Muscle layer of colon (tissue), 2 donors: ENCODE results near the gene CREBBP.

Source experiments
- H3K27ac ChIP-seq: one replicate; pipeline ENCODE4 v1.7.0; 2013; ENCODE audit warnings: low read depth, mild to moderate bottlenecking, low read length, moderate library complexity
- H3K27me3 ChIP-seq, 2 donors: one replicate each; pipeline ENCODE4 v1.7.0; 2013; ENCODE audit warnings: low read length in 2 of 2, mild to moderate bottlenecking in 2 of 2; ENCODE audit not compliant: insufficient read depth in 2 of 2, control insufficient read depth in 1 of 2
- H3K36me3 ChIP-seq: one replicate; pipeline ENCODE4 v1.7.0; 2013; ENCODE audit warnings: mild to moderate bottlenecking, low read length; ENCODE audit not compliant: insufficient read depth
- H3K4me1 ChIP-seq: one replicate; pipeline ENCODE4 v1.7.0; 2013; ENCODE audit warnings: mild to moderate bottlenecking, low read length; ENCODE audit not compliant: insufficient read depth
- H3K4me3 ChIP-seq, 2 donors: one replicate each; pipeline ENCODE4 v1.7.0; 2013; ENCODE audit warnings: low read length in 2 of 2, low read depth in 1 of 2, mild to moderate bottlenecking in 1 of 2, moderate library complexity in 1 of 2
- H3K9ac ChIP-seq: one replicate; pipeline ENCODE4 v1.7.0; 2013; ENCODE audit warnings: low read length
- H3K9me3 ChIP-seq: one replicate; pipeline ENCODE4 v1.7.0; 2013; ENCODE audit warnings: mild to moderate bottlenecking, low read length
- donor health status: abdominal sarcoma.
- donor health status: Adenocarcinoma of cecum.

CREBBP gene

DNA sequence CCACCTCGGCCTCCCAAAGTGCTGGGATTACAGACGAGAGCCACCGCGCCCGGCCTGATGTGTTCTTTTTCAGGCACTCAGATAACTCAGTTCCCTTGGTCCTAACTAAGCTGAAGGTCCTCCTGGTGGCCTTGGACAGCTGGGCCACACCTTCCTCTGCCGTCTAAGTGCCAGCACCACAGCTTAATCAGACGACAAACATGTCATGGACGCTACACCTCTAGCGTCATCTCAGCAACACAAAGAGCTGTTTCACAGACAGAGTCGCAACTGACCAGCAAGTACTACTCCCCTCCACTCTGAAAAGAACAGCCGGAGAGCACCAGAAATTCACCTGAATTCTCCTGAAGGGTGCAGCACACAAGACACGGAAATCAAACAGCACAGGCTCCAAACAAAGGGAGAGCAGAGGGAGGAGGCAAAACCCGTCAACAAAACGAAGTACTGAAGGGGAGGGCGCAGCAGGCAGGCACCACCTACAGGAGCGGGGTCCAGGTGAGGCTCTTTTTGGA is 167.6 kb downstream of the CREBBP start:
- H3K9me3 ChIP-seq: no peaks in the 10 kb centered on the region
- H3K4me1 ChIP-seq: peaks cover 7% of the 10 kb centered on the region
- H3K36me3 ChIP-seq: no peaks in the 10 kb centered on the region
- H3K27me3 ChIP-seq: no peaks in the 10 kb centered on the region
- no peak overlapping the region for H3K9ac ChIP-seq
- no peak overlapping the region for H3K27ac ChIP-seq
- H3K4me3 ChIP-seq: no peak overlapping the region

DNA sequence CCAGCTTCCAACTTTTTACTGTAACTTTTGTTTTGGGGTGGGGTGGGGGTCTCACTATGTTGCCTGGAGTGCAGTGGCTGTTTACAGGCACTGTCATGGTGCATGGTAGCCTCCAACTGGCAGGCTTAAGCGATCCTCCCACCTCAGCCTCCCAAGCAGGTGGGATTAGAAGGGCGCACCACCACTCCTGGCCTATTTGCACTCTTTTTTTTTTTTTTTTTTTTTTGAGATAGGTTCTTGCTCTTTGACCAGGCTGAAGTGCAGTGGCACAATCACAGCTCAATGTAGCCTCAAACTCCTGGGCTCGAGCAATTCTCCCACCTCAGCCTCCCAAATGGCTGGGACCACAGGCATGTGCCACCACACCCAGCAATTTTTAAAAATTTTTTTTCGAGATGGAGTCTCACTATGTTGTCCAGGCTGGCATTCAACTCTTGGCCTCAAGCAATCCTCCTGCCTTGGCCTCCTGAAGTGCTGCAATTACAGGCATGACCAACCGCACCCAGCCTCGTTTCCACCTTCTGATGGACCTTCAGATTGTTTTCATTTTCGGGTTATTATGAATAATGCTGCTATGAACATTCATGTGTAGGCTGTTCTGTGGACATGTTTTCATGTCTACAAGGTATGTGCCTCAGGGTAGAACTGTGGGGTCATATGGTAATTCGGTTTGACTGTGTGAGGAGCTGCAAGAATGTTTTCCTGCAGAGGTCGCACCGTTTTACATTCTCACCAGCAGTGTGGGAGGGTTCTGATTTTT is 174.1 kb downstream of the CREBBP start:
- Histone ChIP-seq H3K27me3 (no peaks in the 10 kb centered on the region), H3K9ac (no peak overlapping the region), H3K27ac (no peak overlapping the region), H3K9me3 (no peaks in the 10 kb centered on the region), H3K4me1 (no peaks in the 10 kb centered on the region), H3K36me3 (no peaks in the 10 kb centered on the region), H3K4me3 (no peak overlapping the region)

DNA sequence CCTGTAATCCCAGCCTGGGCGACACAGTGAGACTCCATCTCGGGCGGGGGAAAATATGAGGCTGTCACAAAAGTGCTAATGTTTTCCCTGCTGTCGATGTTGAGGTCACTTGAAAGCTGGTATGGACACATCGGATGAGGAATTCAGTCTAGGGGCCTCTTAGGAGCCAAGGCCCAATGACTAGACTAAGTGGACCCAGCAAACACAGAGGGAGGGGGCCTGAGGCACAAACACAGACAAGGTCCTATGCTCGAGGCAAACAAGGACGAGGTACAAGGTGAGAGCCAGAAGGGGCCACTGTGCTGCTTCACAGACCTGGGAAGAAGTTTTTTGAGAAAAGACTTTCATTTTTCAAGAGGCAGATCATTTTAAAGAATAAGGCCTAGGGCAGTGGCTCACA is 178.4 kb downstream of the CREBBP start:
- H3K9ac ChIP-seq: no peak overlapping the region
- H3K9me3 ChIP-seq: no peaks in the 10 kb centered on the region
- H3K27ac ChIP-seq: no peak overlapping the region
- no peaks in the 10 kb centered on the region for H3K4me1 ChIP-seq
- no peak overlapping the region for H3K4me3 ChIP-seq
- no peaks in the 10 kb centered on the region for H3K36me3 ChIP-seq
- no peaks in the 10 kb centered on the region for H3K27me3 ChIP-seq

DNA sequence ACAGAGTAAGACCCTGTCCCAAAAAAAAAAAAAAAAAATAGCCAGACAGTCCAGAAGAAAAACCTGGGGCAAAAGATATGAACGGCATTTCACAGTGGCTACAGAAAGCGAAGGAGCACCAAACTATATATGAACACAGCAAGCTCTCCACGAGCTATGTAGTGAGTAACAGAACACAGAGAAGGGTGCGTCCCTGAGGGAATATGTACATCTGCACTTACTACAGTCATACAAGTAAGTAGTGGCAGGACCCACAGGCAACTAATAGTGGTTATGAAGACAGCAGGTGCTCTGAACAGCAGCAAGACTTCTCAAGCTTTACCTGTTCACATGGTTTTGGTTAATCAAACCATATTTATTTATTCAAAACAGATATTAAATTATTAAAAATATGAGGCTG is 179.0 kb downstream of the CREBBP start:
- H3K4me3 ChIP-seq: no peak overlapping the region
- no peaks in the 10 kb centered on the region for H3K27me3 ChIP-seq
- H3K27ac ChIP-seq: no peak overlapping the region
- H3K9ac ChIP-seq: no peak overlapping the region
- no peaks in the 10 kb centered on the region for H3K9me3 ChIP-seq
- H3K36me3 ChIP-seq: no peaks in the 10 kb centered on the region
- H3K4me1 ChIP-seq: no peaks in the 10 kb centered on the region

DNA sequence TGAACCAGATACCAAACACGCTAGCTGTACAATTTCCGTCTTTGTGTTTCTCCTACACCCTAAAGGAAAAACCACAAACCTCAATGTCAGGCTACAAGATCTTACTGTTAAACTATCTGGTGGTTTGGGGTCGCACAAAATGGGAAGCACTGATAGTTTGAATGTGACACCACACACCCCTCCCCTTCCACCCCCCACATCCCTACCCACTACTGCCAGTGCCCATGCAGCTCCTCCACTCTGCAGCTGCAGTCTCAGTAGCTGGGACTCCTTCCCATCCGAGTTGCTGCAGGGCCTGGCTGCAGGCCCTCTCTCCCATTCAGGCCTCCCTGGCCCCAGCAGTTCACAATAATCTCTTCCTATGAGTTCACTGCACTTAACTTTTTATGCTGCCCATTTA is 181.6 kb downstream of the CREBBP start:
- H3K9me3 ChIP-seq: no peaks in the 10 kb centered on the region
- H3K4me1 ChIP-seq: no peaks in the 10 kb centered on the region
- no peaks in the 10 kb centered on the region for H3K27me3 ChIP-seq
- H3K36me3 ChIP-seq: no peaks in the 10 kb centered on the region
- H3K9ac ChIP-seq: no peak overlapping the region
- H3K27ac ChIP-seq: no peak overlapping the region
- no peak overlapping the region for H3K4me3 ChIP-seq

DNA sequence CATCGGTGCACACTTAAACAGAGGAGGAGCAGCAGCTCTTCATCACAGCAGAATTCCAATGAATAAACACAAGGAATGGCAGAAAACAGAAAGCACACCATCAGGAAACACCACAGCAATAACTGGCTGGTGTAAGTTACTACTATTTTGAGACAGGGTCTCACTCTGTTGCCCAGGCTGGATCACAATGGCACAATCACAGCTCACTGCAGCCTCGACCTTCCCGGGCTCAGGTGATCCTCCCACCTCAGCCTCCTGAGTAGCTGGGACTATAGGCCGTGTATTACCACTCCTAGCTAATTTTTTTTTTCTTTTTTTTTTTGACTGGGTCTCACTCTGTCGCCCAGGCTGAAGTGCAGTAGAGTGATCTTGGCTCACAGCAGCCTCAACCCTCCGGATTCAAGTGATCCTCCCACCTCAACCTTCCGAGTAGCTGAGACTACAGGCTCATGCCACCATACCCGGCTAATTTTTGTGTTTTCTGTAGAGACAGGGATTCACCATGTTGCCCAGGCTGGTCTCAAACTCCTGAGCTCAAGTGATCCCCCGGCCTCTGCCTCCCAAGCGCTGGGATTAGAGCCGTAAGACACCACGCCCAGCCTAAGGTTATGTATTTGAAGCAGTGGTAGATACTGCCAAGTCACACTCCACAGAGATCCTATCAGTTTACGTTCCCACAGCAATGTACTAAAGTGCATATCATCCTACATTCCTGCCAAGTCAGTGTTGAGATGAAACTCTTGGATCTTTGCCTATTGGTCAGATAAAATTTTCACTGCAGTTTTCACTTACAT is 183.9 kb downstream of the CREBBP start:
- Histone ChIP-seq H3K27ac (no peak overlapping the region), H3K9ac (no peak overlapping the region), H3K36me3 (no peaks in the 10 kb centered on the region), H3K9me3 (no peaks in the 10 kb centered on the region), H3K4me3 (no peak overlapping the region), H3K27me3 (no peaks in the 10 kb centered on the region), H3K4me1 (no peaks in the 10 kb centered on the region)

DNA sequence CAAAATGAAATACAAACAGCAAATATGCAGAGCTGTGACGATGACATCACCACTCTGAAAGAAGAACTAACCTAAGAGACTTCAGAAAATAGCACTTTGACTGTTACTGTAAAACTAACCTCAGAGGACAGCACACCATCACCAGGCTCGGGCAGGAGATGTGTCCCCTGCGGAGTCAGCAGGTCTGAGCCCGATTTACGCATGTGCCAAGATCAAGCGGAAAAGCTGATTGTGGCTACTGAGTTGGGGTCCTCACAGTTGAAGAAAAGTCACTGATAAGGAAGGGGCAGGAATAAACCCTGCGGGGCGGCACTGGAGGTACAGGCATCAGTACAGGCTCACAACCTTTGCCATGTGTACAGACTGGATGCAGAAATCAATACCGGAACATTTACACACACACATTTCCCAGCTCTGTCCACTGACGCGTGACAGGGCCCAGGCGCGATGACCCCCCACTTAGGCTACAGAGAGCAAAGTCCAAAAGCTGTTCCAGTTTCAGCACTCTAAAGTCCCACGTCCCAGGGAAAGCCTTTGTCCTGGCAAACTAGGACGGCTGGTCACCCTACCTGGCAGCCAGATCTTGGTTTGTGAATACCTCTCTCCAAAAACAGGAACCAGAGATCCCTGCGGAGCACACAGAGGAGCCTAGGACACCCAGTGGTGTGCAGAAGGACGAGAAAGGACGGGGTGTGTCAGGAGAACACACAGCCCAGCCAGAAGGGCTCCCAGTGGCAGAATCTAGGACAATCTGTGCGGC is 184.7 kb downstream of the CREBBP start:
- Histone ChIP-seq H3K36me3 (no peaks in the 10 kb centered on the region), H3K4me3 (no peak overlapping the region), H3K9me3 (no peaks in the 10 kb centered on the region), H3K27ac (no peak overlapping the region), H3K27me3 (no peaks in the 10 kb centered on the region), H3K4me1 (peaks cover 3% of the 10 kb centered on the region), H3K9ac (no peak overlapping the region)

DNA sequence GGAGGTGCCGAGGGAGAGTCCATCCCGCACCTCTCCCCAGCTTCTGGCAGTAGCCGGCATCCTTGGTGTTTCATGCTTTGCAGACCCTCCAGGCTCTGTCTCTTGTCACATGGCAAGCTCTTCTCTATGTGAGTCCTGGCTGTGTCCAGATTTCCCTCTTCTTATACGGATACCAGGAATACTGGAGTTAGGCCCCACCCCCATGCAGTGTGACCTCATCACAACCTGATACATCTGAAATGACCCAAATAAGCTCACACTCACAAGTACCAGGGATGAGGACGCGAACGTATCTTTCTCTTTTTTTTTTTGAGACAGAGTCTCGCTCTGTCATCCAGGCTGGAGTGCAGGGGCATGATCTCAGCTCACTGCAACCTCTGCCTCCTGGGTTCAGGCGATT is 186.5 kb downstream of the CREBBP start:
- no peaks in the 10 kb centered on the region for H3K36me3 ChIP-seq
- H3K9me3 ChIP-seq: no peaks in the 10 kb centered on the region
- H3K27ac ChIP-seq: no peak overlapping the region
- no peak overlapping the region for H3K9ac ChIP-seq
- H3K27me3 ChIP-seq: no peaks in the 10 kb centered on the region
- peaks cover 15% of the 10 kb centered on the region for H3K4me1 ChIP-seq
- H3K4me3 ChIP-seq: no peak overlapping the region

DNA sequence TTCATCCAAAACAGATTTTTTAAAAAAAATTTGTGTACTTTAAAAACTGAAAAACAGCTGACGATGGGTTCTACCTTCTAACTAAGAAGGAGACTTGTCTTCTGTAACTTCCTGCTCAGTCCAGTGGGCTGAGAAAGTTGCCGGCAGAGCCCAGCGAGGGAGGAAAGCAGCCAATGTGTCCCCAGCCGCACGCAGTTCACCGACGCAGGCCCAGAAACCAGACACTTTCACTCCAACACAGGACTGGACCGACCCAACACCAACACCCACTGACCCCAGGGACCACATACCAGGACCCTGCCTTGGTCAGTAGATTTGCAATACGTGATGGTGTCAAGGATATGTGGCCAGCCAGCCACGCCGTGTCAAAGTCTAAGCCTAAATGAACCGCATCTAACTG is 188.8 kb downstream of the CREBBP start:
- Histone ChIP-seq H3K9ac (no peak overlapping the region), H3K27ac (no peak overlapping the region), H3K9me3 (no peaks in the 10 kb centered on the region), H3K4me1 (peaks cover 15% of the 10 kb centered on the region), H3K36me3 (peaks cover 20% of the 10 kb centered on the region), H3K4me3 (no peak overlapping the region), H3K27me3 (no peaks in the 10 kb centered on the region)

DNA sequence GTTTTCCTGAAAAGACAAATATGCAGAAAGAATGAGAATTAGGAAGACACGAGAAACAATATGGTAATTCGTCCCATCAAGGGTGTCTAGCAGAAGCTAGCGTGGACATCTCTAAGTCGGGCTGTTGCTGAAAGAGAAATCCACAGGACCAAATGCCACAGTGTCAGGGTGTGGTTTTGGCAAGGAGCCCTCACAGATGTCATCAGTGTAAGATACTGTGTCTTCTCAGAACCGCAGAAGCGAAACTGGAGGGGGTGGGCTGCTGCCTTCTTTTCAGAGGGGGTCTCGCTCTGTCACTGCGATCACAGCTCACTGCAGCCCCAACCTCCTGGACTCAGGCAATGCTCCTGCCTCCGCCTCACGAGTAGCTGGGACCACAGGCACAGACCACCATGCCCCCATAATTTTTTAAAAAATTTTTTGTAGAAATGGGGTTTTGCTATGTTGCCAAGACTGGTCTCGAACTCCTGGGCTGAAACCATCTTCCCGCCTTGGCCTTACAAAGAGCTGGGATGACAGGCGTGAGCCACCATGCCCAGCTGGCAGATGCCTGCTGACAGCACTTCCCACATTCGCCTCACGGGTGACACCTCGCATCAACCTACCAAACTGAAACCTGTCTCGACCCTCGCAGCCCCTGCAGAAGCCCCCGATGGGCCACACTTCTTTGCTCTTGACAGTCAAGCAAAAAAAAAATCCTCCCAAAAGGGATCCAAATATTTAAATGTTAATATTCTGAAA is 189.4 kb downstream of the CREBBP start:
- peak overlapping the region in 1 of 2 donors; percentile 66 for H3K4me3 ChIP-seq
- H3K27ac ChIP-seq: peak overlapping the region; percentile 67
- H3K27me3 ChIP-seq: no peaks in the 10 kb centered on the region
- peaks cover 22% of the 10 kb centered on the region for H3K36me3 ChIP-seq
- H3K9ac ChIP-seq: peak overlapping the region; percentile 42
- H3K9me3 ChIP-seq: no peaks in the 10 kb centered on the region
- H3K4me1 ChIP-seq: peaks cover 15% of the 10 kb centered on the region
